Activated T-cell treated with anti-CD3 and anti-CD28 coated beads for 24 hours (primary cell): ENCODE results near the gene TMEM219.
A peak's percentile ranks its signal among the peaks of the same experiment; 100 is the strongest.

Experiments used
- DNase-seq: peaks from one replicate; pipeline ENCODE4 v3.0.0-alpha.2; 2020; ENCODE audit warnings: low read depth

The TMEM219 gene

GRCh38 chr16:29995324-29995910 lies 33.5 kb downstream of the TMEM219 start, which contains the start of gene HIRIP3:
Gene HIRIP3 (minus strand): TSS chr16:29995617. CDS start chr16:29995605, 12 bp downstream.
- peak; percentile 83 for DNase-seq

- peak; percentile 99 for DNase-seq
Measured at GRCh38 chr16:29995911-29996765, 34.3 kb downstream of the TMEM219 start, which contains the start of gene INO80E. Gene INO80E (plus strand): TSS chr16:29996241. CDS start chr16:29996311, 70 bp downstream.

DNA sequence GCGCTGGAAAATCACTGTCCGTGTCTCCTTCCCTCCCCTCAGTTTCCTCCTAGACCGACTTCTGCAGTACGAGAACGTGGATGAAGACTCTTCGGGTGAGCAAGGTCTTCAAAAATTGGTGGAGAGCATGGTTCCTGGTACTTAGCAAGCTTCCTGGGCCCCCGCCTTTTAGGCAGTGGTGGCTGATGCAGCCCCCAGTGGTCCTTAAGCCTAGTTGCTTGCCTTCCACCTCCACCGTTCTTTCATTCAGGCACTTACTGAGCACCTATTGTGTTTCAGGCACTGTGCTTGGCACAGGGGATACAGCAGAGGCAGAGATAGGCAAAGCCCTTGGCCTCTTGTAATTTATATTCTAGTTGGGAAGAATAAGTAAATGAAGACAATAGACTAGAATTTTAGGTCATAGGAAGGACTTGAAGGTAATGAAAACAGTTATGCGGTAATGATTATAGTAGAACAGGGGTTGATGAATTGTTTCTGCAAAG lies 34.9 kb downstream of the TMEM219 start:
- no peak for DNase-seq

DNA sequence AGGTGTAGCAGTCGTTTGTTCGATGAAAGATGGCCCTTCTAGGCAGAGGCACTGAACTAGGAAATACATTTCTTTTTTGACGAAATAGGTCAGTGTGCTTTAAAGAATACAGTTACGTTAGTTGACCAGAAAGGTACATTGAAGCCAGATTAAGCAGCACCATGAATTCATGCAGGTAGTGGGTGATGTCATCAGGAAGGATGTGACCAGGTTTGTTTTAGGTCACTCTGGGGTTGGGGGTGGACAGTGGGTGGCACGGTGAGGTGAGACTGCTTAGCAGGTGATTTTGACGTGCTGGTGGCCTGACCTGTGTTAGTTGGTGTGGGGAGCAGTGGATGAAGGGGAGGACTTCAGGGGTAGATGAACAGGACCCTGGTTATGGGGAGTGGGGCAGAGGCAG lies 37.7 kb downstream of the TMEM219 start:
- DNase-seq, result no peak

GRCh38 chr16:30000735-30001631 lies 39.1 kb downstream of the TMEM219 start:
- DNase-seq, result no peak

- DNase-seq, result no peak
Measured at GRCh38 chr16:30002614-30003346, 40.9 kb downstream of the TMEM219 start.

- no peak for DNase-seq
Measured at GRCh38 chr16:30003670-30004423, 42.0 kb downstream of the TMEM219 start.

DNA sequence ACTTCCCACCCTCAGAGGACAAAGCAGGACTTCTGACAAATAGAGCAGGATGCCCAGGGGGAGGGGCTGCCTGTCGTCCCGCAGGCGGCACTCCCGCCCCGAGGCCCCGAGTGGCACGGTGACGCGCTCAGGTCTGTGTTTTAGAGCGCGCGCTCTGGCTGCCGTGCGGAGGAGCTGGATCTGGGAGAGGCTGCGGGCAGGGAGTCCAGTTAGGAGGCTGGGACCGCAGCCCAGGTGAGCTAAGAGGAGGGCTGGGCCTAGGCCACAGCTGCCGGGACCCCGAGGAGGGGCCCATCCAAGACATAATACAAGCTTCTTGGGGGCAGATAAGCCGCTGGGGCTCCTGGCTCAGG lies 42.5 kb downstream of the TMEM219 start:
- DNase-seq, result no peak

- no peak for DNase-seq
Measured at GRCh38 chr16:30004811-30005242, 42.9 kb downstream of the TMEM219 start.

DNA sequence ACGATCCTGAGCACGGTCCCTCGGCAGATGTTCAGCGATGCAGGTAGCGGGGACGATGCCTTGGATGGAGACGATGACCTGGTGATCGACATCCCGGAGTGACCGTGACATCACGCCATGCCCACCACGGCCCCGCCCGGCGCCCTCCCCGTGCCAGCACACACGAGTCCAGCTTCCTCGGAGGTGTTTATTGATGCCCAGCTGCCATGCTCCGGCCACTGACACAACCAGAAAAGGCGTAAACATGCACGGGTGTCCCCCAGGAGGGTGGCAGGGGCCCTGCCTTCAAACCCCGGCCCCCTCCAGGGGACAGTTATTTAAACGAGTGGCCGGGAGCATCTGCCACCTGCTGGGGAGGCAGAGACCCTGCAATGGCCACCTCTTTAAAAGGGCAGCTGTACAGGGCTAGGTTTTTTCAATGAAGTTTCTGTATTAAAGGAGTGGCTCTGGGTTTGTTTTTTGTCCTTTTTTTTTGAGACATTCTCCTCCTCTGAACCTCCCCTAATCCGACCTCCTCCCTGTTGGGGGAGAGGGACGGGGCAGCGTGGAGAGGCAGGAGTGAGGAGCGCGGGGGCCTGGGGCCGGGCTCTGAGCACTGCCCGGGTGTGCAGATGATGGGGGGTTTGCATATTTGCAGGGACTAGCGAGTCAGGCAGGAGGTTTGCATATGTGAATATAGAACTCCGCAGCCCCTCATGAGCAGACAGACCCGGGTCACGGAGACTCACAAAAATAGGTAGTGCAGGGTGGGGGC lies 43.6 kb downstream of the TMEM219 start:
- no peak for DNase-seq

DNA sequence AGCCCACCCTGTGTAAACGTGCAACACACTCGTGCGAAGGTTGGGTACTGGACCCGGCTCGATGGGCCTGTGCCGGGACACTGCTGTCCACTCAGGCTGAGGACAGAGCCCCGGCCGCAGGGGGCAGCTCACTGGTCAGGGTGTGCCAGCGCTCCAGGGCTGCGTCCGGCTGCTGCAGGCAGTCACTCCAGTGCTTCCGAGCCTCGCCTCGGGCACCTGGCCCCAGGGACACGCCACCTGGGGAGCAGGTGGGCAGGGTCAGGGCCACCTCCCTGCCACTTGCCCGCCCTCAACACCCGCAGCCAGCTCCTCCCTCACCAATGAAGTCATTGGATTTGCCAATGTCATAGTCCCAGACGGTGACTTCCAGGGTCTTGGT lies 44.2 kb downstream of the TMEM219 start:
- no peak for DNase-seq

DNA sequence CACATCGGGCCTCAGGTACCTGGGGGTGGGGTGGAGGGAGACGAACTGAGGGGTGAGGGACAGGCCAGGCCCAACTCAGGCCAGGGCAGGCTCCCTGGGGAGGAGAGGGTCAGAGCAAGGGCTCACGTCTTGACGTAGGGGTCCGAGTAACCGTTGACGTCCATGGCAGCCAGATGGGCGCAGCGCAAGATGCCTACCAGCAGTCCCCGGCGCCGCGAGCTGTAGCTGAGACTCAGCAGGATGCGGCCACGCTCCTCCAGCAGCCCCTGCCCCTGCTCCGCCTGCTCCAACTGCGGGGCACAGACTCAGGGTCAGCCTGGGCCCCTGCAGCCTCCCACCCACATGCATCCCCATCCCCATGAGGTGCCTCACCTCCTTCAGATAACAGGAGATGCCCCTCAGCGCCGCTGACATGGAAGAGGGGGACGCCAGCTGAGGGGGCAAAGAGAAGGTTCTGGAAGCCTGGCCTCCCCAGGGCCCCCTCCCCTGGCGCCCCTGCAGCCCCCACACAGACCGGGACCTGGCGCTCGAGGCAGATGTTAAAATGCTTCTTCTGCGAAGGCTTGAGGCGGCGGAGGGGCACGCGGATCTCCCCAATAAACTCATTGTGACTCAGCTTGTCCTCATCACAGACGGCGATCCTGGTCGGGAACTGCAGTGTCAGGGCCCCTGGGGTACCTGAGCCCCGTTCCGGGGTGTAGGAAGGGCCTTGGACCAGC lies 44.9 kb downstream of the TMEM219 start:
- DNase-seq, result no peak

DNA sequence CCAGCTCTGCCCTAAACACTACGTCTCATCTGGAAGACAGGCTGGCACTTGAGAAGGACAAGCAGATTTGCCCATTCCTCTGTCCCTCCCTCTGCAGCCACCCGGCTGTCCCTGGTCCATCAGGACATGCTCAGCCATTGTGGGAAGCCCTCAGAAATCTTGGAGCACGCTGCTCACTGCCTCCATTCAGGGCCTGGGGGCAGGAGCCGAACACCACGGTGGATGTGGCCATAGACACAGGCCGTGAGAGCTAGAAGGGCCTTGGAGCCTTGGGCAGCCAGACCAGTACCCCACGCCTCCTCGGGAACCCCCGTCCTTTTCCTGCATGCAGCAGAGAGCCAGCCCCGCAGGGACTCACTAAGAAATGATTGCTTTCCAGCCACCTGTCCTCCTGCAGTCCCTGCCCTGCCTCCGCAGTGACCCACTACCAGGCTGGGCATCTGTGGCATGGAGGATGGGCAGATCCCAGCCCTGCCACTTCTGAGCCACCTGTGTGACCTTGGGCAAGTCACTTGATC lies 45.6 kb downstream of the TMEM219 start:
- no peak for DNase-seq

- no peak for DNase-seq
Measured at GRCh38 chr16:30009085-30009862, 47.4 kb downstream of the TMEM219 start.

DNA sequence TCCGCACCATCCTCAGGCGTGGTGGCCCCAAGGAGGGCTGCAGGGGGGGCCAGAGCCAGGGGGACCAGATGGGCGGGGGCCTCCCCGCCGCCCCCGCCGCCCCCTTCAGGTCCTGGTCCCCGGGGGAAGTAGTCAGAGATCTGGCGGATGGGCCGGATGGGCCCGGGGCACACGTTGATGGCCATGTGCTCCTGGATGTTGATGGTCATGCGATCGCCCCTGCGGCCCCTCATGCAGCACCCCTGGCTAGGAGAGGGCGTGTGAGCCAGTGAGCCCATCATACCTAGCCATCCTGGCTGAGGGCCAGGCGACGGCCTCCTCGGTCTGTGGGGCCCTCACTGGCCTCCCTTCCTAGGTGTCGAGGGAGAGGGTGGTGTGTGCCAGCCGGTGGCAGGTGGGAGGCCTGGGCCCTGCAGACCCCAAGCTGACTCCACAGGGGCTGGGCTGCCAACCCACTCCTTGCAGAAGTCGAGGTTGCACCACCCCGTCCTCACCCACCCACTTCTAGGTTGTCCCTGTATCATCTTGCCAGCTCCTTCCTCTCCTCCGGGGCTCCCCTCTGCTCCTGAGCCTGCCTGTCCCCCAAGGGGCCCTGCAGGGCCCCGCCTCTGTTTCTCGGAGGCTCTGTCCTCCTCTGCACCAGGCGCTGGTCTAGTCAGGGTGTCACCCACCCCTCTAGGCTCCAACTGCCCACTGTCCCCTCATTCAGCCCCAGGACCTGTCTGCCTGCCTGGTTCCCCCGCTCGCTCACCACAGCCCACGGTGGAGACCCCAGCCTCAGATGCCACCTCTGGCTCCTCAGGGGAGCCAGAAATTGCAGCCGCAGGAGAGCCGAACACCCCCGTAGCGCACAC lies 48.3 kb downstream of the TMEM219 start:
- DNase-seq, result no peak

DNA sequence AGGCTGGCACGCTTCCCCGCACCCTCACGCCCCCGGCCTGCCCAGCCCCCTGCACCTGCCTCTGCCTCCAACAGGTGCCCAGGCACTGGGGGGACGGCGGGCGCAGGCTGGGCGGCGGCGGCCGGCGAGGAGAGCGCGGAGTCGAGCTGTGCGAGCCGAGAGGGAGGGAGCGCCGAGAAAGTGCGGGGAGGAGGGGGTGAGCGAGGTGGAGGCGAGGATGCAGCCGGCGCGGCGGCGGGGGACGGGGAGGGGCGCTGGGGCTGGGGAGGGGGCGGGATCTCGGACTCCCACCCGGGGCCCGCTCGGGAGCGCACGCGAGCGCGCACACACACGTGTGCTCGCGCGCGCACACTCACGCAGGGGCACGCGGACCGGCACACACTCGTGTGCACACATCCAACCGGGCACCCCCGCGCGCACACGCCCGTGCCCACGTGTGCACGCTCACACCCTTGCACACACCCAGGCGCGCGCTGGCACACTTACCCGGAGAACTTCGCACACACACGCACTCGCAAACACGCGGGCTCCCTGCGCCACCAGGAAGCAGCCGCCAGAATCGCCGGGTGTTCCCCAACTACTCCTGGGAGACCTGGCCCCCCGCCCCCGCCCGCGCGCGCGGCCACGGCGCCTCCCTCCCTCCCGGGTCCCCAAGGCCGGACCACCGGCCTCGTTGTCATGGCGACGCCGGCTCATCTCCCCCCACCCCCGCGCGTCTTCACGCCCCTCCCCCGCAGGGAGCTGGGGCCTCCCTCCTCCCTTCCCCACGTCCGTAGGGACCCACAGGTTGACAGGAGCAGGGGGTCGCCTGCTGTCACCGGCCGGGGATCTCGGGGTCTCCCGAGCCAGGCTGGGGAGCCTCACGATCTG lies 49.2 kb downstream of the TMEM219 start, which contains the start of gene DOC2A:
TSS of gene DOC2A (minus strand) at position 184 of the 870 bp plus-strand sequence. CDS start 805 bp downstream, outside the sequence.
- peak; percentile 22 for DNase-seq
